H1 (cell line): ENCODE measurements around the gene SNX24. TPM values are rescaled to one million over a fixed set of nuclear protein-coding genes. Genes with fewer than 3 reads are reported as not detected.

Experiments used
- CTCF ChIA-PET: fragments of 300-600 bp; sonication (Branson Sonifier 250); formaldehyde crosslinking; loops from one replicate; lab custom pipeline; 2021; ENCODE audit not compliant: partially characterized antibody; lab: Charles Lee
- POLR2A ChIA-PET: fragments of 300-600 bp; sonication (Branson Sonifier 250); formaldehyde crosslinking; loops from one replicate; lab custom pipeline; 2021; ENCODE audit warnings: inconsistent platforms; ENCODE audit not compliant: partially characterized antibody; lab: Charles Lee
- DNase-seq, 2 experiments: peaks; one replicate each; pipeline versions ENCODE4 v3.0.0 to v3.0.0-alpha.2; 2010 to 2022; ENCODE audit warnings: low spot score in 2 of 2, low read depth in 1 of 2, mixed read lengths in 1 of 2
- FAIRE-seq: peaks from 2 replicates; lab custom pipeline; 2011; peaks lifted over from hg19 to GRCh38; lab: Jason Lieb, UNC
- H2AFZ ChIP-seq: 2 replicates; pipeline ENCODE4 v1.8.1; 2012; ENCODE audit warnings: low read length, inconsistent platforms
- H2AK5ac ChIP-seq: 2 replicates; pipeline ENCODE4 v1.6.1; 2013; ENCODE audit warnings: low read depth, low read length
- H2BK120ac ChIP-seq: replicated peaks from 2 replicates; pipeline ENCODE3; 2013; ENCODE audit warnings: low read depth, low read length, inconsistent platforms
- H2BK12ac ChIP-seq: 2 replicates; pipeline ENCODE4 v1.6.1; 2013; ENCODE audit warnings: low read depth, low read length
- H2BK15ac ChIP-seq: 2 replicates; pipeline ENCODE4 v1.6.1; 2013; ENCODE audit warnings: low read length
- H2BK20ac ChIP-seq: 2 replicates; pipeline ENCODE4 v1.6.1; 2013; ENCODE audit warnings: low read length
- H2BK5ac ChIP-seq: 2 replicates; pipeline ENCODE4 v1.6.1; 2013; ENCODE audit warnings: low read depth, low read length
- H3K14ac ChIP-seq: 2 replicates; pipeline ENCODE4 v1.6.1; 2013; ENCODE audit warnings: inconsistent platforms; ENCODE audit not compliant: insufficient read length
- H3K18ac ChIP-seq: 2 replicates; pipeline ENCODE4 v1.6.1; 2013; ENCODE audit warnings: low read length; ENCODE audit errors: extremely low read depth
- H3K23ac ChIP-seq: 2 replicates; pipeline ENCODE4 v1.6.1; 2013; ENCODE audit warnings: inconsistent platforms; ENCODE audit not compliant: insufficient read length
- H3K23me2 ChIP-seq: 2 replicates; pipeline ENCODE4 v1.6.1; 2013; ENCODE audit warnings: low read depth, low read length
- H3K27ac ChIP-seq: 2 replicates; pipeline ENCODE4 v1.6.1; 2011; ENCODE audit warnings: low read depth, low read length, inconsistent platforms
- H3K27me3 ChIP-seq, 4 experiments: replicated peaks in 1 of 4; 1 replicate in 1 of 4; 2 replicates in 3 of 4; pipeline versions ENCODE4 v1.6.1 to v1.8.1; 2011 to 2013; ENCODE audit warnings: low read length in 3 of 4, mild to moderate bottlenecking in 3 of 4, inconsistent platforms in 2 of 4, mixed read lengths in 2 of 4, moderate library complexity in 1 of 4; ENCODE audit not compliant: control insufficient read depth in 3 of 4, insufficient read depth in 3 of 4; ENCODE audit errors: extremely low read depth in 1 of 4
- H3K36me3 ChIP-seq, 4 experiments: 2 replicates each; pipeline versions ENCODE4 v1.6.1 to v1.8.1; 2011 to 2013; ENCODE audit warnings: mild to moderate bottlenecking in 4 of 4, low read length in 3 of 4, moderate library complexity in 2 of 4, control low read depth in 1 of 4, inconsistent platforms in 1 of 4; ENCODE audit not compliant: insufficient read depth in 4 of 4, control insufficient read depth in 2 of 4
- H3K4ac ChIP-seq: replicated peaks from 2 replicates; pipeline ENCODE3; 2013; ENCODE audit warnings: low read length, low read depth, mixed read lengths, inconsistent platforms; ENCODE audit not compliant: insufficient read length
- H3K4me1 ChIP-seq, 4 experiments: replicated peaks in 1 of 4; 1 replicate in 1 of 4; 2 replicates in 3 of 4; pipeline versions ENCODE4 v1.6.1 to v1.8.1; 2011 to 2013; ENCODE audit warnings: low read length in 3 of 4, inconsistent platforms in 2 of 4, mixed read lengths in 1 of 4; ENCODE audit not compliant: insufficient read depth in 4 of 4, control insufficient read depth in 3 of 4
- H3K4me2 ChIP-seq, 2 experiments: 2 replicates each; pipeline versions ENCODE4 v1.6.1 to v1.8.1; 2011 to 2013; ENCODE audit warnings: low read depth in 2 of 2, low read length in 2 of 2, control low read depth in 1 of 2, inconsistent platforms in 1 of 2, mild to moderate bottlenecking in 1 of 2; ENCODE audit not compliant: insufficient read depth in 1 of 2
- H3K4me3 ChIP-seq, 4 experiments: fragments of 200-600, 300-600 bp in 1 of 4; sonication (generic), shearing (Covaris generic), sonication (Bioruptor Twin) in 1 of 4; 2 replicates each; pipeline versions ENCODE4 v1.5.1 to v1.8.1; 2011 to 2016; ENCODE audit warnings: low read length in 4 of 4, low read depth in 3 of 4, control low read depth in 2 of 4, inconsistent platforms in 2 of 4, mild to moderate bottlenecking in 2 of 4, mixed read lengths in 1 of 4, moderate library complexity in 1 of 4; ENCODE audit not compliant: insufficient read depth in 2 of 4; ENCODE audit errors: extremely low read depth in 1 of 4
- H3K56ac ChIP-seq: replicated peaks from 2 replicates; pipeline ENCODE3; 2013; ENCODE audit warnings: low read depth, mild to moderate bottlenecking, mixed read lengths, low read length, inconsistent platforms; ENCODE audit not compliant: insufficient read length
- H3K79me1 ChIP-seq: 2 replicates; pipeline ENCODE4 v1.6.1; 2013; ENCODE audit warnings: low read depth, low read length, control low read depth
- H3K79me2 ChIP-seq, 2 experiments: 2 replicates each; pipeline versions ENCODE4 v1.6.1 to v1.8.1; 2012 to 2013; ENCODE audit warnings: low read length in 2 of 2, mild to moderate bottlenecking in 2 of 2, inconsistent platforms in 1 of 2; ENCODE audit not compliant: insufficient read depth in 2 of 2, control insufficient read depth in 1 of 2
- H3K9ac ChIP-seq, 4 experiments: replicated peaks in 1 of 4; 1 replicate in 1 of 4; 2 replicates in 3 of 4; pipeline versions ENCODE4 v1.6.1 to v1.8.1; 2011 to 2013; ENCODE audit warnings: low read depth in 3 of 4, low read length in 3 of 4, control low read depth in 2 of 4, mild to moderate bottlenecking in 2 of 4, moderate library complexity in 2 of 4, inconsistent platforms in 1 of 4; ENCODE audit errors: extremely low read depth in 1 of 4
- H3K9me3 ChIP-seq, 2 experiments: 2 replicates each; pipeline versions ENCODE4 v1.6.1 to v1.8.1; 2012 to 2013; ENCODE audit warnings: mild to moderate bottlenecking in 2 of 2, moderate library complexity in 2 of 2, control low read depth in 1 of 2, inconsistent platforms in 1 of 2, low read depth in 1 of 2, low read length in 1 of 2, mixed read lengths in 1 of 2; ENCODE audit not compliant: insufficient read depth in 2 of 2
- H4K20me1 ChIP-seq, 2 experiments: replicated peaks in 1 of 2; 2 replicates each; pipeline versions ENCODE3 to v1.8.1; 2011 to 2013; ENCODE audit warnings: inconsistent platforms in 2 of 2, low read length in 2 of 2, mild to moderate bottlenecking in 1 of 2; ENCODE audit not compliant: insufficient read depth in 2 of 2, control insufficient read depth in 1 of 2
- H4K5ac ChIP-seq: 2 replicates; pipeline ENCODE4 v1.6.1; 2013; ENCODE audit warnings: low read length, low read depth, mixed read lengths, inconsistent platforms; ENCODE audit not compliant: insufficient read length
- H4K8ac ChIP-seq: 2 replicates; pipeline ENCODE4 v1.8.0; 2013; ENCODE audit warnings: mild to moderate bottlenecking, moderate library complexity, low read length, inconsistent platforms; ENCODE audit not compliant: insufficient read depth; ENCODE audit errors: extremely low read depth
- H4K91ac ChIP-seq: replicated peaks from 2 replicates; pipeline ENCODE3; 2013; ENCODE audit warnings: low read length, mixed read lengths, inconsistent platforms; ENCODE audit not compliant: insufficient read length
- ASH2L ChIP-seq: fragments of 200-600, 300-600 bp; sonication (generic); IDR thresholded peaks from one replicate; pipeline ENCODE4 v1.7.1; 2017; ENCODE audit warnings: low read length
- BCL11A ChIP-seq, 2 experiments: IDR thresholded peaks; one replicate each; pipeline ENCODE4 v1.6.1; 2011; ENCODE audit warnings: low read depth in 2 of 2, low read length in 2 of 2, mild to moderate bottlenecking in 2 of 2
- EGR1 ChIP-seq: IDR thresholded peaks from 2 replicates; pipeline ENCODE4 v1.6.1; 2011; ENCODE audit warnings: low read depth, low read length, borderline replicate concordance
- EZH2 ChIP-seq: fragments of 200-600 bp; sonication (generic); IDR thresholded peaks from 2 replicates; pipeline ENCODE4 v1.7.1; 2012; ENCODE audit warnings: low read depth, mild to moderate bottlenecking, moderate library complexity, low read length, inconsistent platforms; ENCODE audit not compliant: severe bottlenecking
- FOSL1 ChIP-seq: IDR thresholded peaks from 2 replicates; pipeline ENCODE4 v1.6.1; 2011; ENCODE audit warnings: mild to moderate bottlenecking, low read depth, low read length, moderate library complexity; ENCODE audit not compliant: insufficient read depth
- GTF2F1 ChIP-seq: IDR thresholded peaks from 2 replicates; pipeline ENCODE4 v1.6.1; 2012; ENCODE audit warnings: low read depth, low read length, improper control_type of control experiment, borderline replicate concordance
- KDM1A ChIP-seq: fragments of 200-600, 300-600 bp; sonication (generic); IDR thresholded peaks from 2 replicates; pipeline ENCODE4 v1.7.1; 2016; ENCODE audit warnings: mild to moderate bottlenecking, low read length, borderline replicate concordance
- NRF1 ChIP-seq: IDR thresholded peaks from 2 replicates; pipeline ENCODE4 v1.6.1; 2011; ENCODE audit warnings: mild to moderate bottlenecking, low read depth, low read length, improper control_type of control experiment
- PHF8 ChIP-seq: fragments of 200-600 bp; sonication (generic); conservative IDR thresholded peaks from 2 replicates; pipeline ENCODE4 v1.7.1; 2012; ENCODE audit warnings: low read depth, mild to moderate bottlenecking, inconsistent platforms, low read length, moderate library complexity
- POU5F1 ChIP-seq: IDR thresholded peaks from 2 replicates; pipeline ENCODE4 v1.6.1; 2011; ENCODE audit warnings: low read depth, mild to moderate bottlenecking, low read length, moderate library complexity
- SIN3A ChIP-seq, 2 experiments: IDR thresholded peaks in 1 of 2; conservative IDR thresholded peaks in 1 of 2; 2 replicates each; pipeline ENCODE4 v1.6.1; 2011 to 2012; ENCODE audit warnings: low read length in 2 of 2, improper control_type of control experiment in 1 of 2, low read depth in 1 of 2, mild to moderate bottlenecking in 1 of 2
- SP2 ChIP-seq: IDR thresholded peaks from 2 replicates; pipeline ENCODE4 v1.6.1; 2012; ENCODE audit warnings: mild to moderate bottlenecking, low read length, inconsistent platforms
- SRF ChIP-seq: IDR thresholded peaks from 2 replicates; pipeline ENCODE4 v1.6.1; 2011; ENCODE audit warnings: mild to moderate bottlenecking, low read depth, low read length, moderate library complexity
- WGBS, 2 experiments: shearing (Covaris generic) in 1 of 2; methylation state at CpG; one replicate each; pipeline versions ENCODE4 v1.1.6 to v1.1.7; 2013 to 2015; ENCODE audit warnings: low lambda C conversion rate in 2 of 2, mixed read lengths in 2 of 2, inconsistent platforms in 1 of 2, low coverage in 1 of 2, missing lambda C conversion rate in 1 of 2; ENCODE audit not compliant: insufficient replicate concordance in 2 of 2, insufficient coverage in 1 of 2, insufficient read length in 1 of 2; ENCODE audit errors: extremely low coverage in 1 of 2, missing lambda C conversion rate in 1 of 2; 5-methylcytosine and 5-hydroxymethylcytosine counted together
- polyA plus RNA-seq, 7 experiments: library from polyadenylated mRNA; depleted of rRNA in 3 of 7; stranded (reverse) in 5 of 7; unstranded in 2 of 7; fragments of >200 nt in 5 of 7; fragments of 200-250 nt in 2 of 7; gene quantifications; 1 replicate in 5 of 7; 2 replicates in 1 of 7; 4 replicates in 1 of 7; pipeline versions ENCODE4 v1.2.1 to v1.2.3, GENCODE V29; 2011 to 2013; ENCODE audit warnings: missing spikeins in 2 of 7, mixed read lengths in 2 of 7
- total RNA-seq: library from RNA; stranded (reverse); fragmentation: NEBNext Ultra II Directional; extraction: Animal tissue kit (Norgen Biotek cat#: 25700); gene quantifications from 2 replicates; pipeline ENCODE4 v1.2.1, GENCODE V29; 2021
- TF ChIP-seq, protein P1 (sequence below): IDR thresholded peaks from 2 replicates; pipeline ENCODE4 v1.6.1; 2012; ENCODE audit warnings: inconsistent platforms

SNX24 gene
- total and polyA plus RNA-seq, 2 of the 8 experiments (the other 6 are each of a cell fraction or from before 2014, with no cell fraction given) = 7.3 to 14.3 TPM

DNA sequence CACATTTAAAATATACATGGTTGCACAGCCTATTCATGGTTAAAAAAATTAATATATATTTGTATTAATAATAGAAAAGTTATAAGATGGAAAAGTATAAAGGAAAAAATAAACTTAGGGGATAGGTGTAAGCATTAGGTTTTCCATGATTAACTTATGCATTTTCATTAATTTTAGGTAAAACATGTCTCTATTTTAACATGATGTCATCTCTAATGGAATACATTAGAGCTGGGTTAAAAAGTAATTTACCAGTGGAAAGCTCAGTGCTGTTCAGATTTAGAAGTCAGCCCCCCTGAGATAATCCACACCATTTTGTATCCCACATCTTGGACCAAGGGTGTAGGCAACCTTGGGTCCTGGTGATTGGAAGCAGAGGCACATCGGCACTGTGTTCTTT, 49.7 kb downstream of the SNX24 start:
- ChIA-PET POLR2A (interaction anchor here (0.8 kb wide), 1 partner anchor 43 kb away, joined by 3 read pairs; no protein-coding TSS in a partner anchor), CTCF (interaction anchor here (1.0 to 2.3 kb wide), 4 partner anchors 10 to 105 kb away, joined by 3 to 10 read pairs (median 4); no protein-coding TSS in a partner anchor)
- Histone ChIP-seq H3K23ac (no peak overlapping the region), H4K20me1 (no peaks in the 10 kb centered on the region), H2BK20ac (no peak overlapping the region), H3K27me3 (no peaks in the 10 kb centered on the region), H3K79me2 (no peaks in the 10 kb centered on the region), H2BK15ac (no peak overlapping the region), H3K14ac (no peak overlapping the region), H3K36me3 (no peaks in the 10 kb centered on the region), H3K4me1 (no peaks in the 10 kb centered on the region), H2AFZ (no peak overlapping the region), H3K9ac (no peak overlapping the region), H2BK5ac (no peak overlapping the region), H3K79me1 (no peaks in the 10 kb centered on the region), H3K4me3 (no peak overlapping the region), H3K9me3 (no peaks in the 10 kb centered on the region), H3K56ac (peak overlapping the region; percentile 16), H4K91ac (no peak overlapping the region), H3K4ac (no peak overlapping the region), H2BK12ac (no peak overlapping the region), H2BK120ac (no peak overlapping the region), H4K5ac (no peak overlapping the region), H3K23me2 (no peaks in the 10 kb centered on the region), H3K27ac (no peak overlapping the region), H3K4me2 (no peak overlapping the region), H4K8ac (no peak overlapping the region), H2AK5ac (no peak overlapping the region), H3K18ac (no peak overlapping the region)
- WGBS, 2 experiments = 67% methylated on average over 1 of the region's 1 CpG; no CpG with 5 or more reads in 1 of the 2 experiments
- DNase-seq = no peak
- FAIRE-seq = no peak
- TF ChIP-seq POU5F1 (no peak), SP2 (no peak), NRF1 (no peak), KDM1A (no peak), GTF2F1 (no peak), SIN3A (conservative IDR thresholded peaks at IDR 0.05 in 1 of 2, IDR thresholded peaks at IDR 0.05 in 1 of 2; ENCODE audit: low read depth in 1 of 2, low read length in 2 of 2) (no peak), BCL11A (IDR thresholded peaks at IDR 0.05; ENCODE audit: low read depth in 2 of 2, low read length in 2 of 2) (no peak), EGR1 (no peak), ASH2L (no peak), SRF (no peak), FOSL1 (no peak), PHF8 (no peak), EZH2 (no peak)
- TF ChIP-seq, protein P1, sequence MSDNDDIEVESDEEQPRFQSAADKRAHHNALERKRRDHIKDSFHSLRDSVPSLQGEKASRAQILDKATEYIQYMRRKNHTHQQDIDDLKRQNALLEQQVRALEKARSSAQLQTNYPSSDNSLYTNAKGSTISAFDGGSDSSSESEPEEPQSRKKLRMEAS = no peak
